GM19025 (cell line): ENCODE data around the gene ACSF2.
"Not testable (repeated sequence)": the region's sequence is repeated elsewhere in the genome, so short reads cannot be mapped to it uniquely, and the experiment has no call there.

Source experiments
- ATAC-seq: cut with Tn5 transposase; IDR thresholded peaks from one replicate; pipeline ENCODE4 v1.9.1; 2021; ENCODE audit warnings: mild to moderate bottlenecking, low read depth, moderate library complexity; ENCODE audit not compliant: unreplicated experiment

Gene ACSF2

DNA sequence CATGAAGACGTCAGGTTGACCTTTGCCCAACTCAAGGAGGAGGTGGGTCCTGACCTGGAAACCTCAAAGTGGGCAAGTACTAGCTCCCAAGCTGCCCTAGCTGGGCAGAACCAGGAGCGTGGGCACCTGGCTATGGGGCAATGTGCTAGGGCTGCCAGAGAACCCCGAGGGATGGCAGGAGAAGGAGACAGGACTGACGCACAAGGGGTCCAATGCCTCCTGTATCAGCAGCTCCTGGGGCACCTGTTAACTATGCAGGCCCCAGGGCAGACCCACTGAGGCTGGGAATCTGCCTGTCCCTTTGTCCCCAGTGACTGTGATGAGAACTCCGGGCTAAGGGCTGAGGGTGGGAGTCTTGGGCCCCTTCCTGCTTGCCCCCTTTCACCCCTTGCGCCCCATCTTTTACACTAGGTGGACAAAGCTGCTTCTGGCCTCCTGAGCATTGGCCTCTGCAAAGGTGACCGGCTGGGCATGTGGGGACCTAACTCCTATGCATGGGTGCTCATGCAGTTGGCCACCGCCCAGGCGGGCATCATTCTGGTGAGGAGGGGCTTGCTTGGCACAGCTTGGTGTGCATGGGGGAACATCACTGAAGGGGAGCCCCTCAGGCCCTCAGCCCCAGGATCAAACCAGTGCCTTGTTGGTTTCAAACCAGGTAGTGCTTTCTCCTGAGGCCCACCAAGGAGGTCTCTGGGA lies 35.0 kb downstream of the ACSF2 start:
- no peak for ATAC-seq

DNA sequence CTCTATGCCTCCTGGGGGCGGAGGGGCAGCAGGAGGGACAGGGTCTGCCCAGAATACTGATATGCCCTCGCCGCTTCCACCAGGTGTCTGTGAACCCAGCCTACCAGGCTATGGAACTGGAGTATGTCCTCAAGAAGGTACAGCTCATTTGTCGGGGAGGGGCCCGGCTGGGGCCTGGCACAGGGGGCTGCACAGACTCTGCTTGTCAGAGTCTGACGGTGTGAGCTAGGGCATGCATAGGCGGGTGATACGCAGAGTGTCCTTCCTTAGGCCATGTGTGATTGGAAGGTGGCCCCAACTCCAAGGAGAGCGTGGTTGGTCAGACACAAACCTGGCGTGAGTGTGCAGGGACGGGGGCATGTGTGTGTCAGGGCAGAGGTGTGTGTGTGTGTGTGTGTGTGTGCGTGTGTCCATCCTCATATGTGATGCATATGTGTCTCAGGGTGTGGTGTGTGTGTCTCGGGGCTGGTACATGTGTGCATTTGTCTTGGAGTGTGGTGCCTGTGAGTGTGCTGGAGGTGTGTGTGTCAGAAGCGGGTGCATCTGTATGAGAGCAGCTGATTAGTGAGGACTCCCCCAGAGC lies 35.6 kb downstream of the ACSF2 start:
- ATAC-seq = no peak

DNA sequence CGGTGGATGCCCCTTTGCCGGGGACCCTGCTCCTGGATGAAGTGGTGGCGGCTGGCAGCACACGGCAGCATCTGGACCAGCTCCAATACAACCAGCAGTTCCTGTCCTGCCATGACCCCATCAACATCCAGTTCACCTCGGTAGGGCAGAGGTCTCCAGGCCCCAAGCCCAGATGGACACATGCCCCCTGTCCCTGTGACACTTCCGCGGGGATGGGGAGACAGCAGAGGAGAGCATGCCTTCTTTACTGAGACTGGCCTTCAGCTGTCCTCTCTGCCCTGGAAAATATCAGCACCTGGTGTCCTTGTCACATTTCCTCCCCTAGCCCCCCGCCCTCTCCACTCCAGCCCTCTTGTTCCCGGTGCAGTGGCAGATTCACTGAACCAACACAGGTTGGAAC lies 36.4 kb downstream of the ACSF2 start:
- no peak for ATAC-seq

DNA sequence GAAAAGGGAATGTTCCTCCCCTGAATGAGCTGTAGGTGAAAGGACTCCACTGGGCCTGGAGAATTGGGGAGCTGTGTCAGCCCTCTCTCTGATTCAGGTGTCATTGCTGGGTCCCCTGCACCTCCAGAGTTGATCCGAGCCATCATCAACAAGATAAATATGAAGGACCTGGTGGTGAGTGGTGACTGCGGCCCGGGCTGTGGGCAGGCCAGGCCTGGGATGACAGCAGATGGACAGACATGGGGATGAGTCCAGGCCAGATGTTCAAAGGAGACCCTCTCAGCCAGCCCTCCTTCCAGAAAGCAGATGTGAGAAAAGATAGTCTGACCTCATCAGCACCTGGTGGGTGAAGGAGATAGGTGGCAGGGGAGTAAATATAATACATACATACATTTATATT lies 38.1 kb downstream of the ACSF2 start:
- ATAC-seq = no peak

DNA sequence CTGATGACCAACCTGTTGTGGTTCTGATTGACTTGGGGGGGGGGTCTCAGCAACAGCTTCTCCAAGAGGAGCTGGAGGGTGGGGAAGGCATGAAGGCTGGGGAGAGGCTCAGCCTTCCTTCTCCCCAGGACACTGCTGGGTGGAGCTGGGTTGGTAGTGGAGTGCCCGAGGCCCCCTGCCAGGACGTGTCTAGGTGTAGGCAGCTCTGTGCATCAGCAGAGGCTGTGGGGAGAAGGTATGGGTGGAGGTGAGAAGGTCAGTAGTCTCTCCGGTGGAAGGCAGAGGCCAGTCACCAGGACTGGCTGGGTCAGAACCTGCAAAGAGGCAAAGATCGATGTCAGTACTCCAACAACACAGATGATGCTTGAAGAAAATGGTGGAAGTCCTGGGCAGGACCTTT lies 38.7 kb downstream of the ACSF2 start:
- ATAC-seq = no peak

DNA sequence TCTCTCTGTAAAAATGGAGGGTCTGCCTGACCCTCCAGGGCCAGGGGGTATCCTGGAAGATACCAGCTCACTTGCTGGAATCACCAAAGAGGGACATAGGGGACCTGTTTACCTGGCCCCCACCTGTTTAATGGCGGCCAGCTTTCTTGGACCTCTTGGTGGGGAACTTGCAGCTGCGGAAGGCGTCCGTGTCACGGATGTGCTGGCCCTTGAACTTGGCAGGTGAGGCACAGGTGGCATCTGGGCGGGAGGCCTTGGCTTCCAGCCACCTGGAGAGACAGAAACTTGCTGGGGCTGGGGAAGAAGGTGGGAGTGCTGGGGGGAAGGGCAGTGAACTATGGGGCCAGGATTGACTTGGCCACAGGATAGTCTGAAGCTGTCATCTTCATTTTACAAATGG lies 39.2 kb downstream of the ACSF2 start:
- ATAC-seq = no peak

DNA sequence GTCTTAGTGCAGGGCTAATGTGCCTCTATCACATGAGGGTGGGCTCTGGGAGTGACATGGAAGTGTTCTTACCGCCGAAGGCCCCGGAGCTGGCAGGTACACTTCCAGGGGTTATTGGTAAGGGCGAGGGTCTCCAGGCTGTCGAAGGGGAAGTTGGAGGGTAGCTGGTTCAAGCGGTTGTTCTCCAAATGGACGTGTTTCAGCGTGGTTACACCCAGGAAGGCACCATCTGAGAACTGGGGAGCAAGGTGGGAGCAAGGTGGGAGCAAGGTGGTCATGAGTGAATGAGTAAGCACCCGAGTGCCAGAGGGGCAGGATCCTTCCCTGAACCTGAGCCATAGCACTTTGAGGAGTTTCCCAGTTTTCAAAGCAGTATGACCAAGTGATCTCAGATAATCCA lies 39.6 kb downstream of the ACSF2 start:
- no peak for ATAC-seq

DNA sequence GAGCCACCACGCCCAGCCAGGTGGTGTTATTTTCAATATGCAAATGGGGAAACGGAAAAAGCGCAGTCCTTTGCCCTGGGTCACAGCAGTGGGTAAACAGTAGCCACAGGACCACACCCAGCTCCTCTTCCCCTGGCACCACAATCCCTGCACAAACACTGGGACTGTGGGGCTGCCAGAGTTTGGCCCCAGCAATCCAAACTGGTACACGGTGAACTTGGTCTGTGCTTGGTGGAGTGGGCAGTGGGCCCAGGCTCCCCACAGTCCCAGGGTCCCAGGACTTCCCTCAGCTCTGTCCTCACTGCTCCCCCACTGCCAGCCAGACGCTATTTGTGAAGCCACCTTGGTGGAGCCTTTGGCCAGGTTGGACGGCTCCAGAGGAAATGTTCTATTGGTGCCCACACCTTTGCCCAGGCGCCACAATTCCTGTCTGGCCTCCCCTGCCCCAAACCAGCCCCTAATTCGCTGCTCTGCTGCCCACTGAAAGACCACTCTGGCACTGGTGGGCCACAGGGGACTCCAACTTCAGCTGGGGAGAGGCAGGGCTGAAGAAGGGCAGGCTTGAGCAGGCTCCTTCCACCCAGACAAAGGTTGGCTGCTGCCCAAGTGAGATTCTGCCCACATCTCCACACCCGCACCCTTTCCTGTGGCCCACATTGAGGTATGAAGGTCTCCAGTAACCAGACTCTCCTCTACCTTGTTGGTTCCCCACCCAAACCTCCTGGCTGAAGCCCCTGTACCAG lies 40.5 kb downstream of the ACSF2 start:
- no peak for ATAC-seq

DNA sequence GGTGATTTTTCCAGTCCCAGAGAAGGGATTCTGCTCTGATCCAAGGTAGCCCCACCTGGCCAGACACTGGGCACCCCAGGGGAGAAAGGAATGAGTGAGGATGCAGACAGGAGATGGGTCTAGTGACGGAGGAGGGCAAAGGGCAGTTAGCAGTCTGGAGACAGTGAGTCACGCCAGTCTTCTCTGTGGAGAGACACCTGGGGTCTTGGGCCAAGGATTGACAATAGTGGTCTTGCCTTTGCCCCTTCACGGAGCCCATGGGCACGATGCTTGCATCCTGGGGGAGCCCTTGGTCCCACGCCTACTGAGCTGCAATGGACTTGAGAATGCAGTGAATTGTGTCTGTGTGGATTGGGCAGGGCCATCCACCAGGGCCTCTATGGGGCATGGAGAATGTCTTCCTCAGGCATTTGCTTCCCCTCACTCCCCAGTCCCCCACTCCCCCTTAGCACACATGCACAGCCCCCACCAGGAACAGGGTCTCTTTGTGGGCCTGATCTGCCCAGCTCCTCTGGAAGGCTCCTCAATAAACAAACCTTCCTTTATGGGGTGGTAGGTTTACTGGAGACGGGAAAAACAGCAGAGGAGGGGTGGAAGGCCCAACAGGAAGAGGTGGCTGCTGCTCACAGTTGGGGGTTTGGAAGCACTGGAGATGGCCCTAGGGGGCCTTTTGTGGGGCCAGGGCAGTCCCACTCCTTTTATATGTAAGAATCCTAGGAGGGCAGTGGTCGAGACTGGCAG lies 41.3 kb downstream of the ACSF2 start:
- ATAC-seq = no peak

DNA sequence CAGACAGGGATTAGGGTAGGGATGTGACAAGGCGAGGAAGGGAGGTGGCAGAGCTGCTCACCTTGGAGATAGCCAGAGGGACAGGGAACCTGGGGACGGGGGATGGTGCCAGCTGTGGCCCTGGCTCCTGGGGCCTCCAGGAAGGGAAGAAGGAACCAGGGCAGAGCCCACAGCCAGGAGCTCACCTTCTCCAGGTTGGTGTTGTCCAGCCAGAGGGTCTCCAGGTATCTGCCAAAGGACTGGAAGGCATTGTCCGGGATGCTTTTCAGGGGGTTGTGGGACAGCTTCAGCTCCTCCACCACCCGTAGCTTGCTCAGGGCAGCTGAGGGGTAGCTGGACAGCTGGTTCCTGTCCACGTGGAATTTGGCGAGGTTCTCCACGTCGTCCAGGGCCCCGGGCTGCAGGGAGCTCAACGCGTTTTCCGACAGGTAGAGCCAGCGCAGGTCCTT lies 41.9 kb downstream of the ACSF2 start:
- ATAC-seq = no peak

DNA sequence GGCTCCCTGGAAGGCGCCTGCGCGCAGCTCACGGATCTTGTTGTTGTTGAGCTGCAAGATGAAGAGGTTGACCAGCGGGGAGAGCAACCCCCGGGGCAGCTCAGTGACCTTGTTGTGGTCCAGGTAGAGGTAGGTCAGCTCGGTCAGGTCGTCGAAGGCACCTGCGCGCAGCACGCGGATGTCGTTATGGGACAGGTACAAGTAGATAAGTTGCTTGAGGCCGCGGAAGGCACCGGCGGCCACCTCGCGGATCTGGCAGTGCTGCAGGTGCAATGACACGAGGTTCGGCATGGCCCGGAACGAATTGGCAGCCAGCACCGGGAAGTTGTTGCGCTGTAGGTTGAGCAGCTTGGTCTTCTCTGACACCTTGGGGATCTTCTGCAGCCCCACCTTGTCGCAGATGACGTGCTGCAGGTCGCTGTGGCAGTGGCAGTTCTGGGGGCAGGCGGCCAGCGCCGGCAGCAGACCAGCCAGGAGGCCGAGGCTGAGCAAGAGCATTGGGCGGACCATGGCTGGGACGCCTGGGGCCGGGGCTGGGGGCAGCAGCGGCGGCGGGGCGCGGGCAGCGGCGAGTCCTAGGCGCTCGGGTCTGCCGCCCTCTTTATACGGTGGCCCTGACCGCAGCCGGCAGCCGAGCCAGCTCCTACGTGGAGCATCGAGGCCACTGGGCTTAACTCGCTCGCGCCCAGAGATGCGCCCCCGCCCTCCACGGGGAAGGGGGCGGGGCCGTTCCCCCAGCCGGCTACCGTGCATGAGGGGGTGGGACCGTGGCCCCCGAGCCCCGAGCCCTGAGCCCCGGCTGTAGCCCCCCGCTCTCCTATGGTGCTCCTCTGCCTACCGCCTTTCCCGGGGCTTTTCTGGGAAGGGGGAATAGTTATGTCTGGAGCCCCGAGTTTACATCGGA lies 42.5 kb downstream of the ACSF2 start, which contains the start of gene CHAD:
Gene CHAD, minus strand, starts transcription at position 577 of the 904 bp plus-strand sequence. Its CDS starts 67 bp downstream, at position 510.
- ATAC-seq = no peak

DNA sequence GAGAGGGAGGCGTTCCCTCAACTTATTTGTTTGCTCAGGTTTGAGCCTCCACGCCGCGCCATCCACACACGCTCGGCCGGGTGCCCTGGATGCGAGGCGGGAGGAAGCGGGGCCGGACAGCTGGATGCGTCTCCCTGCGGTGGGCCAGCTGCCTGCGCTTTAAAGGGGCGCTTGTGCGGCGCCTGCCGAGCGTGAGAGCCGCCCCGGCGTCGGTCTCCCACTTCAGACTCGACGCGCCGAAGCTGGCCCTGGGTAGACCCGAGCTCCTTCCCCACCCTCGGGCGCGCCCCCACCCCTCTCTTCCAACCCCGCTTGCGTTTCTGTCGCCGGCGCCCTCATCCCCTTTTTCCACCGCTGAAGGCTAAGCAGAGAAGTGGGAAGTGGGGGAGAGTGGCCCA lies 43.2 kb downstream of the ACSF2 start:
- ATAC-seq = no peak

DNA sequence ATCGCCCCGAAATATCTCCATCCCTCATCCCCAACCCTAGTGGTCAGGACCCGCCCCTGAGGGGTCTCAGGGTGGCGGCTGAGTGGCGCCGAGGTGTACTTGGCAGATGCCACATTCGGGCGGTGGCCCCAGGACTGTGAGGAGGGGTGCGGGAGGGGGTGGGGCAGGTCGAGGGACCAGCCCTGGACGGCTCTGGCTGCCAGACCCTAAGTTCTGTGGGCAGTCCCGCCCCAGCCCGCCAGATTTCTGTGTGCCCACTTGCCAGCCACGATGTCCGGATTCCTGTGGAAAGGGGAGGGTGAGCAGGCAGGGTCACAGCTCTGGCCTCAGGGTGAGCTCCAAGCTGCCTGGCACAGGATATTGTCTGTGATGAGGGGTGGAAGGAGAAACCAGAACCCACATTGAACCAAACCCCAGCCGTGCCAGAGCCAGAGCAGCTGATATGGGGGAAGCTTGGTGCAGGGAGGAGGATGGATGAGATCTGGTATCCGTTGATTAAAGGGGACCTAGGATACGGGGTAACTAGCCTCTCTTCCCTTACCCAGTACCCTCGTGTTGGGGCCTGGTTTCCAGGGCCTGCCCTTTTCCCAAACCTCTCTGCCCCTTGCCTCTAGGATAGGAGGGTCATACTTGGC lies 43.8 kb downstream of the ACSF2 start:
- ATAC-seq = no peak

DNA sequence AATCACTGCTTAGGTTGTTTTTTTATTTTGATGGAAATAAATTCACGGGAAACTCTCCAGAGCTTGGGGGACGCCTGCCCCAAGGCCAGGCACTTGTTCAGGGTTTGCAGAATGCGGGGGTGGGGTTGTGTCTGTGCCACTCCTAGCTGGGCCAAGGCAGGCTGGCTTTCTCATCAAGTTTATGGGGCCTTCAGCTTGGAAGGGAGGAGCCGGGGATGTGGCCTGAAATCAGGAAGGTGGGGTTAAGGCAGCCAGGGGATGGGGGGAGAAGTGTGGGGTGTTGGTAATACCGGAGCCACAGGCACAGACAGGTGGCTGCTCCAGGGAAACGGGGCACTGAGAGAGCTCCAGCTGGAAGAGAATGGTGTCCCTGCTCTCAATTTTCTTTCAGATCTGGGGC lies 44.4 kb downstream of the ACSF2 start:
- no peak for ATAC-seq

DNA sequence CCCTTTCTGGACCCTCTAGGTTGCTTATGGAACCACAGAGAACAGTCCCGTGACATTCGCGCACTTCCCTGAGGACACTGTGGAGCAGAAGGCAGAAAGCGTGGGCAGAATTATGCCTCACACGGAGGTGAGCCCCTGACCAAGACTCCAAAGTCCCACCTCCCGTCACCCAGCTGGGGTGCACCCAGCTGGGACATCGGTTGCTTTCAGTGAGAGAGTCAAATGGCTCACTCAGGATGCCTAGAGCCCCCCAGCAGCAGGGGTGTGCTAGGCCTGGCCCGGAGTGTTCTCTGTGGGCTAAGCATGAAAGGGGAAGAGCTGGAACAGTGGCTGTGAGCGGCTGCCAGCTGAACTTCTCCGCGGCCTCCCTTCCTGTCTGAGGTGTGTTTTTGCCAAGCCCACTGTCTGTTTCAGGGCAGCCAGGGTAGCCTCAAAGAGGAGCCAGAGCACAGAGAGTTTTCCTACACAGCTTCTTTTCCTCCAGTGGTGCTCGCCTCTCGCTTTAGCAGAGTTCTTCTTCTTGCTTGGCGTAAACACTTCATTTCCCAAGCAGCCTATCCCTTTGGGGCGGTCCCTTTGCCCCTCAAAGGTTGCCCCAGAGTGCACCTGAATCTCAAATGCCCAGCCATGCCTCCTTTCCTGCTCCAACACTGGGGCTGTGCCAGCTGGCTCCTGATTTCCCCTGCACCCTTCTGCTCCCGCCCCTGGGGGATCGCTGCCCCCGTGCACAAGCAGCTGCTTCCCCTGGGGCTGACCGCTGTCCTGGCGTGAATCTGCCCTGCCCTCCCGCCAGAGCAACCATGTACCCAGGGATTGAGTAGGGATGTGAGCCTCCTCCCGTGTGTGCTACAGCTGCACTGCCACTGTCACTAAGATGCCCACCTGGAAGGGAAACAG lies 45.2 kb downstream of the ACSF2 start:
- no peak for ATAC-seq

DNA sequence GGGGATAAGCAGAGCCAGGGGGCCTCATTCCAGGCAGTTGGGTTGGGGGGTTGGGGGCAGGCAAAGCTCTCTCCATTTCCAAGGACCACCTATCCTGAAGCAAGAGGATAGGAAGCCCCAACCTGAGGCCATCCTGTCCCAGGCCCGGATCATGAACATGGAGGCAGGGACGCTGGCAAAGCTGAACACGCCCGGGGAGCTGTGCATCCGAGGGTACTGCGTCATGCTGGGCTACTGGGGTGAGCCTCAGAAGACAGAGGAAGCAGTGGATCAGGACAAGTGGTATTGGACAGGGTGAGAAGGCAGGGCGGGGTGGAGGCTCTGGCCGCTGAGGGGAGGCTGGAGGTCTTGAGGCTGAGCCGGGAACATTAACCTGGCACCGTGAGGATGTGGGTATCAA lies 46.3 kb downstream of the ACSF2 start:
- no peak for ATAC-seq

DNA sequence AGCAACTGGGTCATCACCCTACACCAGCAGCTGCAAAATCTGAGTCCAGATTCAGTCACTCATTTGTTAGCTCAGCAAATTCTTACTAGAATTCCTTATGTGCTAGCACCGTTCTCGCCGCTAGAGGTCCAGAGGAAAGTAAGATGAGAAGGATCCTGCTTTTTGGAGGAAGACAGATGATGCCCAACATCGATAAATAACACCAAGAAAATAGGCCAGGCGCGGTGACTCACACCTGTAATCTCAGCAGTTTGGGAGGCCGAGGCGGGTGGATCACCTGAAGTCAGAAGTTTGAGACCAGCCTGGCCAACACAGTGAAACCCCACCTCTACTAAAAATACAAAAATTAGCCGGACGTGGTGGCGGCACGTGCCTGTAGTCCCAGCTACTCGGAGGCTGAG lies 46.7 kb downstream of the ACSF2 start:
- not testable (repeated sequence) for ATAC-seq

DNA sequence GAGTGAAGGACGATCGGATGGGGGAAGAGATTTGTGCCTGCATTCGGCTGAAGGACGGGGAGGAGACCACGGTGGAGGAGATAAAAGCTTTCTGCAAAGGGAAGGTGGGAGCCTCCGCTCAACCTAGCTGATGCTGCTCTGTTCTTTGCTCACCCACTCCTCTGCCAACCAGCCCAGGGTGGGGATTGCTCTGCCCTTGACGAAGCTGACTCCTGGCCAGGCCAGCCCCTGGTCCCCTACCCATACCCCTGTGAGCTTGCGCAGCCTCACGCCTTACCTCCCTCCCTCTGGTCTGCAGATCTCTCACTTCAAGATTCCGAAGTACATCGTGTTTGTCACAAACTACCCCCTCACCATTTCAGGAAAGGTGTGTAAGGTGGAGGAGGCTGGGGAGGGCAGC lies 47.9 kb downstream of the ACSF2 start:
- ATAC-seq = no peak

DNA sequence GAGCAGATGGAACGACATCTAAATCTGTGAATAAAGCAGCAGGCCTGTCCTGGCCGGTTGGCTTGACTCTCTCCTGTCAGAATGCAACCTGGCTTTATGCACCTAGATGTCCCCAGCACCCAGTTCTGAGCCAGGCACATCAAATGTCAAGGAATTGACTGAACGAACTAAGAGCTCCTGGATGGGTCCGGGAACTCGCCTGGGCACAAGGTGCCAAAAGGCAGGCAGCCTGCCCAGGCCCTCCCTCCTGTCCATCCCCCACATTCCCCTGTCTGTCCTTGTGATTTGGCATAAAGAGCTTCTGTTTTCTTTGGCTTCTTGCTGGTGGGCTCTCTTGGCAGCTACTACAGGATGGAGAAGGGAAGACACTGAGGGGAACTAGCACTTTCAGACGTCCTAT lies 48.5 kb downstream of the ACSF2 start:
- ATAC-seq = no peak
